NCI-H2171 (cell line): ENCODE results near the gene STN1.

Experiments
- DNase-seq: peaks from one replicate; lab custom pipeline; 2025; lab: John Stamatoyannopoulos, UW

Gene STN1

DNA sequence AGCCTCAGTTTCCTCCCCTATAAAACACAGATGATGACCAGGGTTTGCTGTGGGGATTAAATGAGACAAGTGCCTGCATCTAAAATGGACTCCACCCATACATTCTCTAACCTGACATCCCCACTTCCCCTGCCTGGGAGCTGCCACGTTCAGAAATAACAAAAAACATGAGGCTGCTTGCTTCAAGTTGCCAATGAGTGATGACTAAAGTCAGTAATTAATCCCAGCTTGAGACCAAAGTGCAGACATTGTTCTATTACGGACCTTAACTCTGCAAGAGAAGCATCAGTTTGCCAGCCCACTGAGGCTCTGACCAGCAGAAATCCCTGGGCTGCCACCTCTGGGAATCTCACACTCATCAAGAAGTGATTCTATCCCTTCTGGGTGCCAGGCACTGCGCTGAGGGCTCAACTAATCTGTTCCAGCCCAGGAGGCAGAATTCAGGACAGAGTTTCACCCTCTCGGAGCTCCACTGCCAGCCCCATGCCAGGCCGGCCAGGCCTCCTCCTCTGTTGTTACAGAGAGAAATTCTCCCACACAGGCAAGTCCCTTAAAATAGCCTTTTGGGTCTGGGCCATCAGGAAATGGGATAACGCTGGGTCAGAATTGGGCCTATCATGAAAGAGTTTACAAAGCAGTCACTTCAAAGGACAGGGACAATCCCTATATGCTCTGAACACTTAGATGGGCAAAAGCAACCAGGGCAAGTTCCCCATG lies 74.0 kb downstream of the STN1 start:
- no peak for DNase-seq

DNA sequence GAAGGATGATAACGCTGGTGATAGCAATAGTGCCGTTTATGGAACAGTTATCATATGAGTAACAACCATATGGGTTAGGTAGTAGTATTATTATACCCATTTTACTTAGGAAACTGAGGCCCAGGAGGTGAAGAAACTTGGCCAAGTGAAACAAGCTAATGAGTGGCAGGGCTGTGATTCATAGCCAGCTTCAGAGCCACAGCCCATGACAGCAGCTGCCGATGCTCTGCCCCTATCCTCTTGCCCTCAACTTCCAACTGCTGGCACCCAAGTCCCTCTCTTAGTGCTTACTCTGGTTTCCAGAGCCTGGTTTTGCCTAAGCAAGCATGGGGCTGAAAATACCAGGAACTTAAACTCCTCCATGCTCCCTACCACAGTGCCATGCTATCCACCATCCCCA lies 74.9 kb downstream of the STN1 start:
- DNase-seq: no peak

DNA sequence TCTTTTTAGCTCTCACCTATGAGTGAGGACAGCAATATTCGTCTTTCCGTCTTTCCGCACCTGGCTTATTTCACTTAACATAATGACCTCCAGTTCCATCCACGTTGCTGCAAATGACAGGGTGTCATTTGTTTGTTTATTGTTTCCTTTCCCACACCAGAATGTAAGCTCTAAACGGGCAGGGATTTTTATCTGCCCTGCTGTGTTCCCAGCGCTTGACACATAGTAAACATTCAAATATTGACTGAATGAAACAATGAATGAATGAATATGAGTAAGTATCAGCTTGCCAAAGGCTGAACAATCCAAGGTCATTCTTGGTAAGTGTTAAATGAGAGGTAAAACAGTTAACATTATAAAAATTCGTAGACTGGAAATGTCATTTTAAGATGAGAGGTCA lies 75.4 kb downstream of the STN1 start:
- DNase-seq: no peak

DNA sequence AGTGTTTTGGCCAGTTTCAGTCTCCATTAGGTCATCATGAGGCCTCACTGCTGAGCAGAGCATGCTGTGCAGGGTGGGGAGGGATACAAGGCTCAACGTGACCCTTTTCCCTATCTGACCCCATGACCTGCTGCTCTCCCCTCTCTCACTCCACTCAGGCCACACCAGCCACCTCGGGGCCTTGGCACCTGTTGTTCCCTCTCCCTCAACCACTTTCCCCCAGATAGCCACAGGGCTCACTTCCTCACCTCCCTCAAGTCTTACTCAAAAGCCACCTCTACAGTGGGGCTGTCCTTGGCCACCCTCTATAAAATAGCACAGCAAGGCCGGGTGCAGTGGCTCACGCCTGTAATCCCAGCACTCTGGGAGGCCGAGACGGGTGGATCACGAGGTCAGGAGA lies 76.5 kb downstream of the STN1 start:
- no peak for DNase-seq

DNA sequence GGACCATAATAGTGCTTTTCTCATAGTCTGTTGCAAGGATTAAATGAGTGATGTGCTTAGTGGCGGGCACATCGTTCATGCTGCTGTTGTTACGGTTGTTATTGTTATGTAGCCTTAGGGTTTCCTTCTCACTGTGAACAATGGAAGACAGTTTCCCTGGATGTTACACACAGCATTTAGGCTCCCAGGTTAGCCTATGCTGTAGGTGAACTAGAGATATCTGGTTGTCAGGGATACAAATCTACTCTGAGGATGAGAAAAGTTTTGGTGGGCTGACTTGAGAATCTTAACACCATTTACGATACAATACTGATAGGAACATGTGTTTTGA lies 77.3 kb downstream of the STN1 start:
- DNase-seq: no peak

DNA sequence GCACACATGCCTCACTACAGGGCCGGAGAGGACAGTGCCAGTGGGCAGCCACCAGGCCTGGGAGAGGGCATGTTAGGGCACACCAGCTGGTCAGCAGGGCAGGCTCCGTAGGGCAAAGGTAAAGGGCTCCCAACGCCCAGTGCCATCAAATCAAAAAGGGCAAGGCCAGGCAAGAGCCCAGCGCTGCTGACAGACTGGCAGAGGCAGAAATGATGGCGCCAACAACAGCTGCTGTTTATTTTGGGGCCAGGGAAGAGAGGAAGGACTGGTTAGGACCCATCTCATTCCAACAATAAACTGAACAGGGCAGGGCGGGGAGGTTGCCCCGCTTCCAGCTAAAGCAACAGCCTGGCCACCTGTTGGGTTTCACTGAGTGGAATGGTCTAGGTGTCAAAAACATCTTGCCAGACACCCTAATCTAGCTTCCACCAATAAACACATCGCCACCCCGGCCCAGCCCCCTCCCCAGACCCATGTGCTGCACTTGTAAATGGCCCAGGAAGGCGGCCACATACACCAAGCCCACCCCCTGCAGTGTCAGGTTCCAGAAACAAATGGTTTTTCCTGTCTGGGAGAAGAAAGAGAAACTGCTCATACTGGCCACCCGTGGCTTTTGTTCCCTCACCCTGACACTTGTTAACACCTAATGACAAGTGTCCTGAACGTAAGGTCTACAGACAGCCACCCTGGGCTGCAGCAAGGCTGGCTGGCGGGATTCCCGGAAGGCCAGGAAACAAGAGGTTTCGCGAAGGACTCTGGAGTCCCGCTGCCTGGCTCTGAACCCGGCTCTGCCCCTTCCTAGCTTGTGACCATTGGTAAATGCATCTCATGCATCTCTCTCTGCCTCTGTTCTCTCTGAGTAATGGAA lies 77.9 kb downstream of the STN1 start:
- peak; percentile 62 for DNase-seq

DNA sequence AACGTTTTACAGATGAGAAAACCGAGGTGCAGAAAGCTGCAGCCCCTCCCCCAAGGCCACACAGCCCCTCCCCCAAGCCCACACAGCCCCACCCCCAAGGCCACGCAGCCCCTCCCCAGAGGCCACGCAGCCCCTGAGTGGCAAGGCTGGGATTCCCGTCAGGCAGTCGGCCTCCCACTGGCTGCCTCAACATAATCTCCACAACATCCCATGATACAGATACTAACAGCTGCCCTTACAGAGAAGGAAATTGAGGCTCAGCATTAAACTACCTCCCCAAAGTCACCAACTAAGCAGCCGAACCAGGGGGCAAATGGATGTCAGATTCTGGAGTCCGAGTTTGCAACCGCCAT lies 78.5 kb downstream of the STN1 start:
- no peak for DNase-seq

DNA sequence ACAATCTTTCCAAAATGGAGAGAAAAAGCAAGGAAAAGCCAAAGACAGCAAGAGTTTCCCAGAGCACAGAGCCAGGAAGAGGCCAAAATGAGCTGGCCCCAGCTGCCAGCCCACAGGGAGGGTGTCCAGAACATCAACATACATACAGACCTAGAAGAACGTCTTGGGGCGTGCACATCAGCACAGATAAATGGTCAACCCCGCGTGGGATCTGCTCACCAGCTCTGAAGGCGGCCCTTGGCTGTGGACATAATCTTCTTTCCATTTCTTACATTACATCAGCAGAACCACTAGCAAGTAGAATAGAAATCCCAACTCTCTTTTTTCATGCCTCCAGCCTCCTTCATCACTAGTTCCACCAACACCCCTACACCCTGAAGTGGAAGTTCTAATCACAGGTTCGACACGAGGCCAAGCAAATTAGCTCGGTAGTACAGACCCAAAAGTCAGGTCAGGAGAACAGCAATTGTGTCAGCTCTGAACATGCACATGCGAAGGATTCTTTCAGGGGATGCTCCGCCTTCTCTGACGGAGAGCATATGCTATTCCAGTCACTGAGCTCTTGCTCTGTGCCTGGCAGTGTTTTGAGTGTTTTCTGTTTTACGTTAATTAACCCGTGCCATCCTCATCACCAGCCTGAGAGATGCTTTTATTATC lies 79.0 kb downstream of the STN1 start:
- peak; percentile 26 for DNase-seq

DNA sequence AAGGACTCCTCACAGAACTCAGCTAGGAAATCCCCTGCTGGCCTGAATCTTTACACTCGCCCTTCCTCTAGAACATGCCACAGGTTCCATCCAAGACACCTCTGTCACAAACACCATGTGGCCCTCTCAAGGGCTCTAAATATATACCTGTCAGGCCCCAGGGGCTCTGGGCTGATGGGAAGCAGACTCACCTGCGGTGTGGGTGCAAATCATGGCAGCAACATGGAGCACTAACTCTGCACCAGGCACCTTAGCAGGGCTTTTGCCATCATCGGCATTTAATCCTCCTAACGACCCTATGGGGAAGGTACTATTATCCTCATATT lies 80.0 kb downstream of the STN1 start:
- DNase-seq: no peak

DNA sequence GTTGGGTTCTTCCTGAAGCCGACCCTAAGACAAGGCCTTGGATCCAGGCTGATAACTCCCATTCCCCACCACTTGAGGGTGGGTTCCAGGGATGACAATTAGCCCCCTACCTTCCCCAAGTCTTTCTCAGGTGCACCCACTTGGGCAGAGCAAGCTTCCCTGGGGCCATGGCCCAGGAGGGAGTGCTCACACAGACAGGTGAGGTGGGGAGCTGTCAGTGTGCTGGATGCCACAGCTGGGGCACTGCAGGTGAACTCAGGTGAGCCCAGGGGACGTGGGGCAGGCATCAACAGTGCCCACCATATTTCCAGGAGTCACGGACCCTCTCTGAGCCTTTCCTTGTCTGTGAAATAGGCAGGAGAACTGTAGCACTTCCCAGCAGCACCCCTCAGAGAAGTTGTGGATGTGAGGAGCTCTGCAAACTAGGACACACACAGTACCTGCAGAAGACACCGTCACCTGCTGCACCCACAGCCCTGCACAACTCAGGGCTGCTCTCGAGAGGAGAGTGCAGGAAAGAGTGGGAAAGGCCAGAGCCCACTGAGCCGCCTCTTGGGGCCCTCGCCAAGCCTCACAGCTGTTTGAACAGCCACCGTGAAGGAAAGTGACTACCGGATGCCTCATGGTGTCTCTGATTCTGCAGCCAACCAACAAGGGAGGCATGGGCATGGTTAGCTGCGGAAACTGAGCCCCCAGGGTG lies 80.5 kb downstream of the STN1 start:
- DNase-seq: no peak

DNA sequence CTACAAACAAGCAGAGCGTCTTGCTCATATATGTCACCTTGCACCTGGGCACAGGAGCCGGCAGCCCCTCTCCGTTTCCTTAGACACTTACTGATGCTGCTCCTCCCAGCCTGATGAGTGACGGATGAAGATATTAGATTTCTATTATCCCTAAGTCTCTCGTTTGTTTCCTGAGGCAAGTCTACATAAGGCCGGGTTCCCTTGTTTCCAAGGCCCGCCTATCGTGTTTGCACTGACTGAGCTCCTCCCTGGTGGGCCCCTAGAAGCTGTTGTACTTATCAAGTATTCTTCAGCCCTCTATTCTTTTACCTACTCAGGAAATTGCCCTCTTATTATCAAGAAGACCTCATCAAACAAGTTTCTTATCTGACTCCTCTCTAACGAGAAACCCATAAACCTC lies 81.1 kb downstream of the STN1 start:
- no peak for DNase-seq

DNA sequence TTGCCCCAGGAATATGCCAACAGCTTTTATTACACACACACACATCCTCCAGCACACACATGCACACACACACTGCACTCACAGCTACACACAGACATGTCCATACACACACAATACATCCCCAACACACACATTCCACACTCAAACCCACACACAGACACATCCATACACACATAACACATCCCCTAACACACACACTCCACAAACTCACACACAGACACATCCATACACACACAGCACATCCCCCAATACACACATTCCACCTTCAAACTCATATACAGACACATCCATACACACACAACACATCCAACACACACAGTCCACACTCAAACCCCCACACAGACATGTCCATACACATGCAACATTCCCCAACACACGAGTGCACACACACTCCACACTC lies 81.7 kb downstream of the STN1 start:
- DNase-seq: no peak

DNA sequence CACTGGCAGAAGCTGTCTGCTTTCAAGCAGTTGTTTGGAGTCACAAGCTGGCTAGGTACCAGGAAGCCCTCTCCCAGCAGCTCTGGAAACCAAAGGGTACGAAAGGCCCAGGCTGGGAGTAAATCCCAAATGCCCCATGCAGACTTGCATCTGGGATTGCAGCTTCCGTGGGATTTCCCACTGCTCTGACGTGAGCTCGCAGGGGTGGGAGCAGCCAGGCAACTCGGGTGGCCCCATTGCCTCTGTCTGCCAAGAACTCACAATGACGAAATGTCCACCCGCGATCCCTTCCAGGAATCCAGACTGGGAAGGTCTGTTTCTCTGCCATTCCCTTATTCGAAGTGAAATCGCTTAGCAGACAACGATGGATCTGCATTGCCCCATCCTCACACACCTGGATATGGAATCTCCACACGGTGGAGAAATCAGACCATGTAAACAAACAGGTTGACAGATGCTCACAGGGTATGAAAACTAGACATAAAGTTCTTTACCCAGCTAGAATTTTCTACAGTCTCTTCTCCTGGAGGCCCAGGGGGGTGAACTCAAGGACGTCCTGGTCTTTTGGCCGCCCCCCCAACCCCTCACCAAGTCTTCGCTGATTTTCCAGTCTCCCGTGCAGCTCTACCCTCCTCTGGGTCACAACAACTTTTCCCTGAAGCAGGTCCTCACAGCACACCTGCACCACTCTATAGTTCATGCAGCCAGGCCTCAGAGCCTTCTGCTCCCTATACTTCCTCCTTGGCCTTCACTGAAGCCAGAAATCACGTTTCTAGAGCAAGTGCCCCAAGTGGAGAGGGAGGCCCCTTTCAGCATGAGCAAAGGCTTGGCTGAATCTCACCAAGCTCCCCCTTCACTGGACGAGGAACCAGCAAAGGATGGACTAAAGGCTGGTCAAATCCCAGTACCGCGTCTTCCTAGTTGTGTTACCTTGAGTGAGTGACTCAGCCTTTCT lies 82.6 kb downstream of the STN1 start:
- DNase-seq: no peak

DNA sequence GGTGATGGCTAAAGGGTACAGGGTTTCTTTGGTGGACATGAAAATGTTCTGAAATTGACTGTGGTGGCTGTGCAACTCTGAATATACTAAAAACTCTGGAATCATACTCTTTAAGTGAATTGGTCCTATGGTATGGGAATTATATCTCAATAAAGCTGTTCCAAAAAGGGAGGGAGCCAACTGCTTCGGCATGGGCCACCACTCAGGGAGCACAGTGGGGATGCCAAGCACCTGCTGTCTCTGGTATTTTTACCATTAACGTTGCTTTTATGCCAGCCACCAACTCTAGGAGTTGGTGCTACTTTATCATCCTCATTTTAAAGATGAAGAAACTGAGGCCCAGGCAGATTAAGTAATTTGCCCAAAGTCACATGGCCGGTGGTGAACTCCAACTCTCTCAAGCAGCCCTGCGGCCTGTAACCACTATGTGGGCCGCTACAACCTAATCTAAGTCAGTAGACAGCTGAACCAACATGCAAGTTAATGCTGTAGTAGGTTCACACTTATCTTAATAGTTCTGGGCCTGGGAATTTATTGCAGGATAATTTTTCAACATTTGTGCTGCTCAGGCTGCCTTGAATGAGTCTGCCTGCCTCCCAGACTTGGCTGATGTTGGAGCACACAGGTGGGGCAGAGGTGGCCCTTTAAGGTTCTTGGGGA lies 83.4 kb downstream of the STN1 start:
- no peak for DNase-seq

DNA sequence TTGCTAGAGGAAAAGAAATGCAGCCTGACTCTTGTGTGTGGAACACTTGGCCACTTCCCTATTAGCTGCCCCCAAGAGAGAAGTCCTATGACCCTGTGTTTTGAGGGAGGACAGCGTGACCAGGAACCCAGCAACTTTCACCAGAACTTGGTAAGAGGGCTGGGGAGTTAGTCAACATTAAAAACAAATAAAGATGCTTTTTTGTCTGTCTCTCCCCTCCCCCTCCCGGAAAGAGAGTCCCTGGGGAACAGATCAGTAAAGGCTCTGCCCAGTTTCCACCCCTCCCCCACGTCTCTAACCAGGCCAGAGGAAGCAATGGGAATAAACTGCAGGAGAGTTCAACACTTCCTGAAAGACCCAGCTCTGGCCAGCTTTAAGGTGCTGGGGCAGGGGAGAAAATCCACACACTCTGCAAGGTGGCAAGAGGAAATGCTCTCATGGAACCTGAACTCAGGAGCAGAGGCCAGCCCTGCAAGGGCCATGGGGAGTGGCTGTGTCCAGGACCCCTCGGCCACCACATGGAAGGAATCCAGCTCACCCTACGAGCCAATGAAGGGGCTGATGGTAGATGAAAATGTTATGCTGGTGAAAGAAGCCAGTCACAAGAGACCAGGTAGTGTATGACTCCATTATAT lies 84.1 kb downstream of the STN1 start:
- no peak for DNase-seq

DNA sequence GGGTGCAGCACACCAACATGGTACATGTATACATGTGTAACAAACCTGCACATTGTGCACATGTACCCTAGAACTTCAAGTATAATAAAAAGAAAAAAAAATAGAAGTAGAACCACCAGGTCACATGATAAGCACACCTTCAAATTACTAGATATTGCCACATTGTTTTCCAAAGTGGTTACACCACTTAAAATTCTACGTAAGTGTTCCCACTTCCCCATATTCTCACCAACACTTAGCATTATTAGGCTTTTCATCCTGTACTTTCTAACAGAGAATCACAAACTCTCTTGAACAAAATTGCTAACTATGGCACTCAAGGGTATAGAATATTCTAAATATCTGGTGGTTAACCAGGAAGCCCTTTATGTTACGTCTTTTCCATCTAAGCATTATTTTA lies 85.2 kb downstream of the STN1 start:
- DNase-seq: no peak
